Naive thymus-derived CD4-positive, alpha-beta T cell (primary cell): Measurements from ENCODE around the gene MFSD11. TPM values are rescaled to one million over a fixed set of nuclear protein-coding genes. Genes with fewer than 3 reads are reported as not detected.

ENCODE experiments used
- ATAC-seq: fragments of 150-1000 bp; cut with Tn5 transposase; 2 replicates; pipeline ENCODE4 v1.10.0; 2021; ENCODE audit warnings: mild to moderate bottlenecking, moderate library complexity
- CTCF ChIA-PET: fragments of 350-600 bp; sonication (Branson Sonifier 250); formaldehyde crosslinking; loops from one replicate; lab custom pipeline; 2021; ENCODE audit warnings: antibody characterized with exemption; lab: Charles Lee
- POLR2A ChIA-PET: fragments of 350-600 bp; sonication (Branson Sonifier 250); formaldehyde crosslinking; loops from one replicate; lab custom pipeline; 2021; ENCODE audit warnings: antibody characterized with exemption, inconsistent platforms; lab: Charles Lee
- DNase-seq, 9 donors: peaks; one replicate each; pipeline versions ENCODE4 v3.0.0 to v3.0.0-alpha.2; 2020 to 2022; ENCODE audit warnings: mixed read lengths in 1 of 9
- H3K27ac ChIP-seq: one replicate; pipeline ENCODE4 v1.7.0; 2013; ENCODE audit warnings: mild to moderate bottlenecking, low read depth, low read length, moderate library complexity
- H3K27me3 ChIP-seq, 2 donors: one replicate each; pipeline ENCODE4 v1.7.0; 2013; ENCODE audit warnings: low read length in 2 of 2, mild to moderate bottlenecking in 2 of 2, moderate library complexity in 2 of 2; ENCODE audit not compliant: control insufficient read depth in 2 of 2, insufficient read depth in 2 of 2
- H3K36me3 ChIP-seq, 3 experiments: 1 replicate in 2 of 3; 2 replicates in 1 of 3; pipeline ENCODE4 v1.7.0; 2013; ENCODE audit warnings: low read length in 3 of 3, mild to moderate bottlenecking in 3 of 3, moderate library complexity in 1 of 3; ENCODE audit not compliant: insufficient read depth in 3 of 3, control insufficient read depth in 2 of 3
- H3K4me1 ChIP-seq, 2 donors: one replicate each; pipeline ENCODE4 v1.7.0; 2013; ENCODE audit warnings: low read length in 2 of 2, mild to moderate bottlenecking in 2 of 2, moderate library complexity in 1 of 2; ENCODE audit not compliant: control insufficient read depth in 2 of 2, insufficient read depth in 2 of 2
- H3K4me3 ChIP-seq: 2 replicates; pipeline ENCODE4 v1.7.0; 2013; ENCODE audit warnings: mild to moderate bottlenecking, low read length
- H3K9me3 ChIP-seq, 3 experiments: 1 replicate in 2 of 3; 2 replicates in 1 of 3; pipeline ENCODE4 v1.7.0; 2013; ENCODE audit warnings: low read length in 3 of 3; ENCODE audit not compliant: control insufficient read depth in 2 of 3
- H3K27ac Mint-ChIP-seq, 9 donors: one replicate each; pipeline ENCODE4 v1.8.0; 2020 to 2022; ENCODE audit warnings: mixed read lengths in 9 of 9, mild to moderate bottlenecking in 8 of 9, moderate library complexity in 5 of 9, inconsistent platforms in 2 of 9
- H3K27me3 Mint-ChIP-seq, 5 donors: one replicate each; pipeline ENCODE4 v1.8.0; 2021 to 2022; ENCODE audit warnings: mixed read lengths in 5 of 5, mild to moderate bottlenecking in 1 of 5
- H3K36me3 Mint-ChIP-seq, 5 donors: one replicate each; pipeline ENCODE4 v1.8.0; 2020 to 2022; ENCODE audit warnings: mixed read lengths in 5 of 5, mild to moderate bottlenecking in 3 of 5, inconsistent platforms in 1 of 5
- H3K4me1 Mint-ChIP-seq, 7 donors: one replicate each; pipeline ENCODE4 v1.8.0; 2020 to 2022; ENCODE audit warnings: mixed read lengths in 7 of 7, mild to moderate bottlenecking in 3 of 7, inconsistent platforms in 1 of 7
- H3K4me3 Mint-ChIP-seq, 10 donors: one replicate each; pipeline ENCODE4 v1.8.0; 2020 to 2022; ENCODE audit warnings: mild to moderate bottlenecking in 10 of 10, mixed read lengths in 10 of 10, moderate library complexity in 6 of 10, inconsistent platforms in 2 of 10
- H3K9me3 Mint-ChIP-seq, 11 donors: one replicate each; pipeline ENCODE4 v1.8.0; 2020 to 2022; ENCODE audit warnings: mixed read lengths in 11 of 11, mild to moderate bottlenecking in 4 of 11, inconsistent platforms in 1 of 11, moderate library complexity in 1 of 11
- intact Hi-C, 2 donors: fragments of 100-400 bp; cut with micrococcal nuclease; formaldehyde crosslinking; loops; one replicate each; pipeline ENCODE4 v1.15.1; 2023
- polyA plus RNA-seq, 2 donors: library from polyadenylated mRNA; unstranded; fragments of 300-500 nt; fragmentation: Illumina TruSeq; gene quantifications; one replicate each; pipeline ENCODE4 v1.2.3, GENCODE V29; 2021
- total RNA-seq, 6 experiments: library from RNA in 5 of 6; stranded (reverse) in 5 of 6; gene quantifications; 1 replicate in 5 of 6; 2 replicates in 1 of 6; pipeline ENCODE4 v1.2.3 and lab custom pipeline; 2021 to 2026

Gene MFSD11
- 10 to 100 TPM; 24.4 to 33.7 (median 32.0) TPM for total RNA-seq
- 10 to 100 TPM; 17.3 to 25.4 TPM for polyA plus RNA-seq
- 31.0 reads per million, percentile 60 among the genes with 10 or more reads in this experiment for total RNA-seq (lab: John Stamatoyannopoulos, UW)

DNA sequence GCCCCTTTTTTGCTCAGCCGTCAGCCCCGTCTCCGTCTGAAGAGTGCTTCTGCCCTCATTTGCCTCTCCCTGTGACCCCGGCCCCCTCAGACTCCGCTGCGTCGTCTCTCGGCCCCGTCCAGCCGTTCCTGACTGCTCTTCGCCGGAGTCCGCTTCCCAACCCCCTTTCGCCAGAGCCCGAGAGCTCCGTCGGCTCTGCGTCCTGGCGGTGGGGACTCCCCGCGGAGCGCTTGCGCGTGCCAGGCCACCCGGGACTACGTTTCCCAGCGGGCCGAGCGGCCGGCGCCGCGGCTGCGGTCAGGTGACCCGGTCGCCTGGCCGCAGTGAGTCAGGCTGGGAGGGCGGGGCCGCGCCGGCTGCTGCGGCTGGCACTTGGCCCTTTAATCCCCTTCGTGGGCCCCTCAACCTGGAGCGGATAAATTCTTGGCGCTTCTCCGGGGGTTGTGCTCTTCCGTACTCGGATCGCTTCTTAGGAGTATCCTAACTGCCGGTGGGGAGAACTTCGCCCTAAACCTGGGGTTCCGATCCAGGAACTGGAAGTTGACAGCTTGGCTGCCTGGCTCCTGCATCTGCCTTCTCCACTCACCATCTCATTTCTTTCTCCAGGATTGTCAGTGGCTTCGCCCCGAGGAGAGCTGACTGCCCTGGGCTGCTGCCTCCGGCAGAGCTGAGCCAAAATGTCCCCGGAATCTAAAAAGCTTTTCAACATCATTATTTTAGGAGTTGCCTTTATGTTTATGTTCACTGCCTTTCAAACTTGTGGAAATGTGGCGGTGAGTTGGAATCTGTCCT, at the start of gene MFSD11:
TSS of gene MFSD11 (plus strand) at position 444 of the 792 bp plus-strand sequence. CDS start at position 678, 234 bp downstream.
- intact Hi-C loops = loop anchor here (1.0 to 10.0 kb wide), 16 partner anchors 12 to 1394 kb away; partner anchors contain the start of genes JMJD6 (in 2 of the 2), METTL23 (in 2 of the 2), SEC14L1 (in 2 of the 2) and TMC8 (in 2 of the 2)
- POLR2A ChIA-PET = interaction anchor here (0.6 to 8.2 kb wide), 15 partner anchors 8 to 929 kb away, joined by 3 to 187 read pairs (median 5); partner anchors contain the start of genes JMJD6, METTL23 and SEC14L1
- Mint-ChIP-seq H3K4me1 (peaks cover 26 to 60% (median 54%) of the 10 kb centered on the region in 7 donors), H3K27ac (peak within 1 kb of the TSS; percentile 95 to 100 (median 99)), H3K4me3 (peak within 1 kb of the TSS; percentile 90 to 99 (median 96)), H3K9me3 (peaks cover 0 to 9% (median 0%) of the 10 kb centered on the region in 11 donors), H3K36me3 (peaks cover 12 to 39% (median 35%) of the 10 kb centered on the region in 5 donors), H3K27me3 (no peaks in the 10 kb centered on the region)
- CTCF ChIA-PET = interaction anchor here (1.1 to 2.5 kb wide), 3 partner anchors 10 to 24 kb away, joined by 3 to 11 read pairs (median 8); no protein-coding TSS in a partner anchor
- Histone ChIP-seq H3K4me1 (peaks cover 39 to 47% of the 10 kb centered on the region in 2 donors), H3K27me3 (no peaks in the 10 kb centered on the region), H3K27ac (peak within 1 kb of the TSS; percentile 96), H3K9me3 (no peaks in the 10 kb centered on the region), H3K36me3 (peaks cover 16 to 35% (median 35%) of the 10 kb centered on the region in 3 experiments), H3K4me3 (peak within 1 kb of the TSS; percentile 97)
- ATAC-seq (peak; percentile 76), DNase-seq (peak in 8 of 9 donors; percentile 89 to 95 (median 93))

DNA sequence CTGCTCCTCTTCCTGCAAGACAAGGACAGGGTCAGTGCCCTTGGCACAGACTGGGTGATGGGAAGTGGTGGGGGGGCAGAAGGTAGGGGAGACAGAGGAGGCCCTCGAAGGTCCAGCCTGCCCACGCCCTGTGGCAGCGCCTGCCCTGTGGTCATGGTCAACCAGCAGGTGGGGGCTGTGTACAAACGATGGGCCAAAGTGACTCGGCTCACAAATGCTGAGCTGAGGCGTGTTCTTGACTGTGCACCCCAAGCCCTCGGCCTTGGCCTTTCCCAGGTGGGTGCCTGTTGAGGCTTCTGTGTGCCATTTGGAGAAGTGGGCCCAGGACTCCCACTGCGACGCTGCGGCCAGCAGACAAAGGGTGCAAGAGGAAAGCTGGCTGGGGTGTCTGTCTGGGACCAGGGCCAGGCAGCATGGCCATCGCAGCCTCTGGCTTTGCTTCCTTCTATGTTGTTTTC, 49.7 kb upstream of the MFSD11 start:
- Histone ChIP-seq H3K4me3 (no peak overlapping the region), H3K4me1 (no peaks in the 10 kb centered on the region), H3K36me3 (no peaks in the 10 kb centered on the region), H3K27me3 (no peaks in the 10 kb centered on the region), H3K27ac (no peak overlapping the region), H3K9me3 (no peaks in the 10 kb centered on the region)
- Mint-ChIP-seq H3K4me3 (no peak overlapping the region), H3K9me3 (no peaks in the 10 kb centered on the region), H3K27ac (no peak overlapping the region), H3K4me1 (no peaks in the 10 kb centered on the region), H3K27me3 (peaks cover 0 to 4% (median 0%) of the 10 kb centered on the region in 5 donors), H3K36me3 (no peaks in the 10 kb centered on the region)
- CTCF ChIA-PET = no interaction called here
- intact Hi-C loops = no loop called here
- ATAC-seq (no peak), DNase-seq (no peak)
- POLR2A ChIA-PET = no interaction called here

DNA sequence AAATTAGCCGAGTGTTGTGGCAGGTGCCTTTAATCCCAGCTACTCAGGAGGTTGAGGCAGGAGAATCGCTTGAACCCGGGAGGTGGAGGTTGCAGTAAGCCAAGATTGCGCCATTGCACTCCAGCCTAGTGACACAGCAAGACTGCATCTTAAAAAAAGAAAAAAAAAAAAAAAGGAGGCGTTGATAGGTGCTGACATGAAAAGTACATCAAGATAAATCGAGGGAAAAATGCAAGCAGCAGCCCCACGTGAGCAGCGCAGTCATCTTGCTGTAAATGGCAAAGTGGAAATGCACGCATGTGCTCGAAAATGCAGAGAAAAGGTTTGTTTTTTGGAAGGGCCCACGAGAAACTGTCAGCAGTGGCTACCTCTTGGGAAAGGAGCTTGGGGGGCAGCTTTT, 48.1 kb upstream of the MFSD11 start:
- H3K4me3 ChIP-seq = no peak overlapping the region
- no peak overlapping the region for H3K27ac Mint-ChIP-seq
- DNase-seq (no peak), ATAC-seq (no peak)
- no peak overlapping the region for H3K27ac ChIP-seq
- H3K4me3 Mint-ChIP-seq = no peak overlapping the region
- ChIA-PET CTCF (no interaction called here), POLR2A (no interaction called here)
- H3K27me3 Mint-ChIP-seq = peaks cover 0 to 4% (median 0%) of the 10 kb centered on the region in 5 donors
- H3K4me1 ChIP-seq = no peaks in the 10 kb centered on the region
- H3K36me3 Mint-ChIP-seq = no peaks in the 10 kb centered on the region
- H3K27me3 ChIP-seq = no peaks in the 10 kb centered on the region
- no peaks in the 10 kb centered on the region for H3K36me3 ChIP-seq
- no peaks in the 10 kb centered on the region for H3K9me3 Mint-ChIP-seq
- no peaks in the 10 kb centered on the region for H3K4me1 Mint-ChIP-seq
- H3K9me3 ChIP-seq = no peaks in the 10 kb centered on the region
- intact Hi-C loops = no loop called here

DNA sequence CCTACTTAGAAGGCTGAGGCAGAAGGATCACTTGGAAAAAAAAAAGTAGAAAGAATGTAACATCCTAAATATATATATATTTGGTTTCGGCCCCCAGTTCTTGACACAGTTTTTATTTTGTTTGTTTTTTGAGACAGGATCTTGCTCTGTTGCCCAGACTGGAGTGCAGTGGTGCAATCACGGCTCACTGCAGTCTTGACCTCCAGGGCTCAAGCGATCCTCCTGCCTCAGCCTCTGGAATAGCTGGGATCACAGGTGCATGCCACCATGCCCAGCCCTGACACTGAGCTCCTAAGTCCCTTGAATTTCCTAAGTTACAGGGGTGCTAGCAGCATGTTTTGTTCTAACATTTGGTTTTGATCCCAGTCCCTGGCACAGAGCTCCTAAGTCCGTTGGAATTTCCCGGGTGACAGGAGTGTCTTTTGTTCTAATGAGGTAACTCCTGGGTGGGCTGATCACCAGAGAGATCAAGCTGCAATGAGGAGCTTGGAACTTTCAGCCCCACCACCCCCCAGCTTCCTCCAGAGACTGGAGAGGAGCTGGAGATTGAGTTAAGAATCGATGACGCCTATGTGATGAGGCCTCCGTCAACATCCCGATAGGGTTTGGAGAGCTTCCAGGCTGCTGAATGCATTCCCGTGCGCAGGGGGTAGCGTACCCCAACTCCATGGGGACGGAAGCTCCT, 47.2 kb upstream of the MFSD11 start:
- Histone ChIP-seq H3K4me1 (no peaks in the 10 kb centered on the region), H3K27ac (no peak overlapping the region), H3K27me3 (no peaks in the 10 kb centered on the region), H3K4me3 (no peak overlapping the region), H3K36me3 (no peaks in the 10 kb centered on the region), H3K9me3 (no peaks in the 10 kb centered on the region)
- no peak overlapping the region for H3K27ac Mint-ChIP-seq
- no peaks in the 10 kb centered on the region for H3K9me3 Mint-ChIP-seq
- no peaks in the 10 kb centered on the region for H3K36me3 Mint-ChIP-seq
- ATAC-seq = no peak
- POLR2A ChIA-PET = no interaction called here
- intact Hi-C loops = no loop called here
- H3K4me3 Mint-ChIP-seq = no peak overlapping the region
- H3K27me3 Mint-ChIP-seq = peaks cover 0 to 6% (median 0%) of the 10 kb centered on the region in 5 donors
- CTCF ChIA-PET = interaction anchor here (0.6 kb wide), 1 partner anchor 17 kb away, joined by 8 read pairs; no protein-coding TSS in a partner anchor
- peaks cover 0 to 8% (median 0%) of the 10 kb centered on the region in 7 donors for H3K4me1 Mint-ChIP-seq
- no peak for DNase-seq

DNA sequence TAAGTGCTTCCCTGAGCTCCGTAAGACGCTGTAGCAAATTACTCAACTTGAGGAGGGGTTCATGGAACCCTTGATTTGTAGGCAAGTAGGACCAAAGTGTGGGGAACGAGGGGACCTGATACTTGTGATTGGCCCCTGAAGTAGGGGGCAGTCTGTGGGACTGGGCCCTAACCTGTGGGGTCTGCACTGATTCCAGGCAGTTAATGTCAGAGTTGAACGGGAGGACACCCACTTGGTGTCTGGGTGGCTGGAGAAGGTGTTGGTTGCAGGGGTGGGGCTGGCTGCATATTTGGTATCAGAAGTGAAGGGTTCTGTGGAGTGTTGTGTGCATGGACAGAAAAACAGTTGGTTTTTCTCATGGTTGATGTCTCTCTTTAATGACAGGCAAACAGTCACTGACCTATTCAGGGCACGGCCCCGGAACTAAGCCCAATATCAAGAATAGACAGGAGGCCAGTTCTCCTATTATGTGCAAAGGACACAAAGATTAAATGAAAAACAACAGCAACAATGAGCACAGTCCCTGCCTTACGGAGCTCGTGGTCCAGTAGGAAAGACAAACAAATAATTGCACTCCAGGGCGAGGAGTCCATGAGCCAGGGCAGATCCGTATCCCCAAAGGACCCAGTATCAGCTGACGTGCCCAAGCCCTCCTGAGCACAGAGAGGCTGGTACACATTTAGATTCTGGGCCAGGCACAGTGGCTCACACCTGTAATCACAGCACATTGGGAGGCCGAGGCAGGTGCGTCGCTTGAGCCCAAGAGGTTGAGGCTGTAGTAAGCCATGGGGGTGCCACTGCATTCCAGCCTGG, 46.3 kb upstream of the MFSD11 start:
- H3K4me1 ChIP-seq = no peaks in the 10 kb centered on the region
- no peak for DNase-seq
- H3K9me3 Mint-ChIP-seq = no peaks in the 10 kb centered on the region
- no peaks in the 10 kb centered on the region for H3K27me3 ChIP-seq
- no peaks in the 10 kb centered on the region for H3K36me3 Mint-ChIP-seq
- no peaks in the 10 kb centered on the region for H3K9me3 ChIP-seq
- H3K27ac Mint-ChIP-seq = no peak overlapping the region
- H3K36me3 ChIP-seq = no peaks in the 10 kb centered on the region
- peaks cover 0 to 6% (median 0%) of the 10 kb centered on the region in 5 donors for H3K27me3 Mint-ChIP-seq
- ChIA-PET CTCF (no interaction called here), POLR2A (interaction anchor here (0.6 to 0.7 kb wide), 3 partner anchors 31 to 237 kb away, joined by 3 to 5 read pairs (median 3); no protein-coding TSS in a partner anchor)
- H3K27ac ChIP-seq = no peak overlapping the region
- H3K4me3 ChIP-seq = no peak overlapping the region
- intact Hi-C loops = no loop called here
- no peak for ATAC-seq
- peaks cover 0 to 14% (median 0%) of the 10 kb centered on the region in 7 donors for H3K4me1 Mint-ChIP-seq
- no peak overlapping the region for H3K4me3 Mint-ChIP-seq
